H1 (cell line): ENCODE data around the gene PLEKHA5. TPM values are rescaled to one million over a fixed set of nuclear protein-coding genes. Genes with fewer than 3 reads are reported as not detected.

Experiments
- ATF3 ChIP-seq: IDR thresholded peaks from 2 replicates; pipeline ENCODE4 v1.6.1; 2011; ENCODE audit warnings: low read depth, mild to moderate bottlenecking, low read length; ENCODE audit not compliant: insufficient read depth
- BACH1 ChIP-seq: IDR thresholded peaks from 2 replicates; pipeline ENCODE4 v1.6.1; 2012; ENCODE audit warnings: low read length, improper control_type of control experiment
- E2F6 ChIP-seq: IDR thresholded peaks from 2 replicates; pipeline ENCODE4 v1.6.1; 2012; ENCODE audit warnings: inconsistent platforms
- JUND ChIP-seq: IDR thresholded peaks from 2 replicates; pipeline ENCODE4 v1.6.1; 2011; ENCODE audit warnings: mild to moderate bottlenecking, improper control_type of control experiment, low read length
- MAX ChIP-seq: IDR thresholded peaks from 2 replicates; pipeline ENCODE4 v1.6.1; 2012; ENCODE audit warnings: inconsistent platforms
- PHF8 ChIP-seq: fragments of 200-600 bp; sonication (generic); conservative IDR thresholded peaks from 2 replicates; pipeline ENCODE4 v1.7.1; 2012; ENCODE audit warnings: low read depth, mild to moderate bottlenecking, inconsistent platforms, low read length, moderate library complexity
- SP4 ChIP-seq: IDR thresholded peaks from 2 replicates; pipeline ENCODE4 v1.6.1; 2012; ENCODE audit warnings: low read length, inconsistent platforms
- TCF12 ChIP-seq: IDR thresholded peaks from 2 replicates; pipeline ENCODE4 v1.6.1; 2011; ENCODE audit warnings: low read depth, mild to moderate bottlenecking, low read length
- polyA plus RNA-seq, 7 experiments: library from polyadenylated mRNA; depleted of rRNA in 3 of 7; stranded (reverse) in 5 of 7; unstranded in 2 of 7; fragments of >200 nt in 5 of 7; fragments of 200-250 nt in 2 of 7; gene quantifications; 1 replicate in 5 of 7; 2 replicates in 1 of 7; 4 replicates in 1 of 7; pipeline versions ENCODE4 v1.2.1 to v1.2.3, GENCODE V29; 2011 to 2013; ENCODE audit warnings: missing spikeins in 2 of 7, mixed read lengths in 2 of 7
- total RNA-seq: library from RNA; stranded (reverse); fragmentation: NEBNext Ultra II Directional; extraction: Animal tissue kit (Norgen Biotek cat#: 25700); gene quantifications from 2 replicates; pipeline ENCODE4 v1.2.1, GENCODE V29; 2021

Gene PLEKHA5
- total and polyA plus RNA-seq, 2 of the 8 experiments (the other 6 are each of a cell fraction or from before 2014, with no cell fraction given), result 17.2 to 66.1 TPM

GRCh38 chr12:19129486-19130223 lies at the start of gene PLEKHA5 (continued):
- TF ChIP-seq MAX, result peak; percentile 39; the same call in 1 of the 2 replicates
- no peak for TF ChIP-seq SP4
- no peak for TF ChIP-seq TCF12
- TF ChIP-seq BACH1, result no peak
- TF ChIP-seq ATF3, result no peak
- TF ChIP-seq JUND, result no peak
- TF ChIP-seq E2F6, result no peak
- TF ChIP-seq PHF8, result peak; percentile 55; the same call in 1 of the 2 replicates
- TF ChIP-seq, all 59 proteins: peak for 13
